Fibroblast of villous mesenchyme (primary cell): ENCODE measurements around the gene PF4V1. TPM values are rescaled to one million over a fixed set of nuclear protein-coding genes. Genes with fewer than 3 reads are reported as not detected.
A peak's percentile ranks its signal among the peaks of the same experiment; 100 is the strongest.

Source experiments
- DNase-seq: peaks from one replicate; pipeline ENCODE4 v3.0.0-alpha.2; 2010; ENCODE audit warnings: low read depth
- H3K4me3 ChIP-seq: 2 replicates; pipeline ENCODE4 v1.5.1; 2011; ENCODE audit warnings: low read depth, mild to moderate bottlenecking, low read length
- total RNA-seq: library from RNA; depleted of rRNA; stranded (reverse); fragments of >200 nt; gene quantifications from 2 replicates; pipeline ENCODE4 v1.2.3, GENCODE V29; 2012
- TF ChIP-seq, protein P1 (sequence below): IDR thresholded peaks from 2 replicates; pipeline ENCODE4 v1.5.1; 2012; ENCODE audit warnings: low read depth, mild to moderate bottlenecking, low read length; ENCODE audit not compliant: insufficient read depth

PF4V1 gene
- total RNA-seq, 1 donor = not detected

DNA sequence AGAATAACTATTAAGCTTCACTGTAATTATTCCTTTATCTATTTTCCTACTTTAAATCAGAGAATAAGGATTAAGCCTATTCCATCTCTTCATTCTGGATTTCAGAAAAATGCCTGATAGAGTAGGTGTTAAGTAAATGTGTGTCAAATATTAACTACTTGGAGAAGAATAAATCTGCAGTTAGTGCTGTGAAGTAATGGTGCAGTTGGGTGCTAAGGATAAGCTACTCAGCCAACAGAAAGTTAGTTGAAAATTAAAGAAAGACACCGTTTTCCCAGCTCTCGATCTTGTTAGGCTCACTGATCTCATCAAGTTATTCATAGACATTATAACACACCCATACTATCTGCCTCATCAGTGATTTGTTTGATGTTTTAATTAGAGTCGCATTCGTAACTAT, 7.1 kb downstream of the PF4V1 start:
- TF ChIP-seq, protein P1, sequence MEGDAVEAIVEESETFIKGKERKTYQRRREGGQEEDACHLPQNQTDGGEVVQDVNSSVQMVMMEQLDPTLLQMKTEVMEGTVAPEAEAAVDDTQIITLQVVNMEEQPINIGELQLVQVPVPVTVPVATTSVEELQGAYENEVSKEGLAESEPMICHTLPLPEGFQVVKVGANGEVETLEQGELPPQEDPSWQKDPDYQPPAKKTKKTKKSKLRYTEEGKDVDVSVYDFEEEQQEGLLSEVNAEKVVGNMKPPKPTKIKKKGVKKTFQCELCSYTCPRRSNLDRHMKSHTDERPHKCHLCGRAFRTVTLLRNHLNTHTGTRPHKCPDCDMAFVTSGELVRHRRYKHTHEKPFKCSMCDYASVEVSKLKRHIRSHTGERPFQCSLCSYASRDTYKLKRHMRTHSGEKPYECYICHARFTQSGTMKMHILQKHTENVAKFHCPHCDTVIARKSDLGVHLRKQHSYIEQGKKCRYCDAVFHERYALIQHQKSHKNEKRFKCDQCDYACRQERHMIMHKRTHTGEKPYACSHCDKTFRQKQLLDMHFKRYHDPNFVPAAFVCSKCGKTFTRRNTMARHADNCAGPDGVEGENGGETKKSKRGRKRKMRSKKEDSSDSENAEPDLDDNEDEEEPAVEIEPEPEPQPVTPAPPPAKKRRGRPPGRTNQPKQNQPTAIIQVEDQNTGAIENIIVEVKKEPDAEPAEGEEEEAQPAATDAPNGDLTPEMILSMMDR = no peak
- DNase-seq = no peak
- H3K4me3 ChIP-seq = no peak overlapping the region

DNA sequence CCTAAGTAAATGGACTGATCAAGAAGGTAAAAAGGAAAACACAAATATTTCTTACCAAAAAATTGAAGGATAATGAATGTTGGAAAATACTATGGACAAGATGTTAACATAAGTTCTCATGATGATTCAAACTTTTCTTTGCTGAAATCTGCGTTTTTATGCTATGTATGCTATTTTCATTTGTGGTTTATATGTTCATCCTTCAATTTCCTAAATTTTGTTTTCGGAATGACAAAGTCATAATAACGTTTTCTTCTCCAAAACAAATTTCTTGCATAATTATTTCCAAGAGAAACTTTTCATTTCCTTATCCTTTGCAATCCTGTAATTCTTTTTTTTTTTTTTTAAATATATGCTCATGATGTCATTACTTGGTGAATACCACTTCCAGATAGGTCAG, 7.8 kb downstream of the PF4V1 start:
- no peak overlapping the region for H3K4me3 ChIP-seq
- TF ChIP-seq, protein P1 = no peak
- no peak for DNase-seq

DNA sequence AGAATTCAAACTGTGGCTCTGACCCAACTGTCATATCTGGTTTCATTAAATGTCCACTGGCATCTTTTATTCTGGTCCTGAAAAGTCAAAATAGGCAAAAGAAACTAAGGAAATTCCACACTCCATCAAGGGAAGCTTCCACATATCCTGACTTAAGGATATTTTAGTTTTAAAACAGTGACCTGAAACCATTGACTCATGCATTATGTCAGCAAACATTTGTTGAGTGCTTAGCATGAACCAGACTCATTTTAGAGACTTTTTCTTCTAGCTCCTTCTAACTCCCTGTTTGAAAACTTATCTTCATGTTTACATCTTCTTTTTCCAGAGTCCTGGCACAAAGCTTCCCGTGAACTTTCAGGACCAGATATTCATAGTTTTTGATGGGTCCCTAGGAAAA, 9.2 kb downstream of the PF4V1 start:
- H3K4me3 ChIP-seq = no peak overlapping the region
- peak; percentile 65 for DNase-seq
- TF ChIP-seq, protein P1 = no peak

DNA sequence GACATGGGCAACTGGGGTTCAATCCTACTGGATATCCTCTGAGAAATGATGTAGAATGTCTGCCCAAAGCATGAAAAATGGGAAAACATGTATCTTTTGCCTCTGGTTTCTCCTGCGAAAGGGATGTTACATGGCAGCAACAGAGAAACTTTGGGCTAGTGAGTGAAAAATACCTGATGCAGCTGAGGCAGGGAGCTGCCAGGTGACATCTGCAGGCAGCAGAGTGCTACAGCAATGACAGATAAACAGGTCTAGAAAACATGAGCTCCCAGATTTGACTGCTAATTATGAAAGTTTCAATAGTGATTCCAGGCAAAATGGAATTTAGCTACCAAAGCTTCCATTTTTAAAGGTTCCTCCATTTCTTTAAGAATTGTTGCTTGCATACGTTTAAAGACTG, 11.3 kb downstream of the PF4V1 start:
- no peak overlapping the region for H3K4me3 ChIP-seq
- TF ChIP-seq, protein P1 = peak; percentile 31
- DNase-seq = no peak

DNA sequence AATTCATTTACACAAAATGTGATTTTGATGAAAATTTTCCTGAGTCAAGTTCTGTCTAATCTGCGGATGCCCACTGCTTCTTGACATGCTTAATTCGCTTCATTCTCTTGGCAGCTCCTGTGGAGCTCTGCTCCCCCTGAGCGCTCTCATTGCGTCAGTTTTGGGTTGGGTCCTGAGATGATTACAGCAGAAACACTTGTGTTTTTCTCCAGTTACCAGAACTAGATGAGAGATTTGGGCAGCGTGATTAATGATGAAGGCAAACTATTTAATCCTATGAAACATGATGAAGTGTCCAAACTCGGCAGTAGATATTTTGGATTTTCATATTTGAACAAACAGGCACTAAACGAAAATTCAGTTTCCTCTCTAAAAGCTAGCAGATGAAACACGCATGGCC, 11.9 kb downstream of the PF4V1 start:
- no peak for DNase-seq
- TF ChIP-seq, protein P1 = no peak

DNA sequence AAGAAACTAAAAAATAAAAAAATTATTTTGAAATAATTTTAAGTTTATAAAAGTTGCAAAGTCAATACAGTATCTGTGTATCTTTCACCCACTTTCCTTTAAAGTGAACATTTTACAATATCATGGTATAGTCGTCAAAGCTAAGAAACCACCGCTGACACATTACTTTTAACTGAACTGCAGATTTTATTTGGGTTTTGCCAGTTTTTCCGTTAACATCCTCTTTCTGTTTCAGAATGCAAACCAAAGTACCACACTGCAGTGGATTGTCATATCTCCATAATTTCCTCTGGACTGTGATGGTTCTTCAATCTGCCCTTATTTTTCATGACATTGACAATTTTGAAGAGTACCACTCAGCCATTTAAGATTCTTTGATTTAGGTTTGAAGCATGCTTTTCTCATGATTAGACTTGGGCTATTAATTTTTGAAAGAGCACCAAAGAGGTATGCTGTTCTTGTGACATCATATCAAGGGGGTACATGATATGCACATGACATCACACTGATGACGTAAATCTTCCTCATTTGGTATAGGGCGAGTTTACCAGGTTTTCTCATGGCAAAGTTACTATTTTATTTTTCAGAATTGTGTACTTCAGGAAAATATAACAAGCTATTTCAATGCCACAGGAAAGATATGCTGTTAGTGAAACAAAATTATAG, 12.5 kb downstream of the PF4V1 start:
- no peak overlapping the region for H3K4me3 ChIP-seq
- TF ChIP-seq, protein P1 = no peak
- DNase-seq = no peak

More for the DNA sequence above, 11.9 kb downstream of the PF4V1 start:
- no peak overlapping the region for H3K4me3 ChIP-seq

DNA sequence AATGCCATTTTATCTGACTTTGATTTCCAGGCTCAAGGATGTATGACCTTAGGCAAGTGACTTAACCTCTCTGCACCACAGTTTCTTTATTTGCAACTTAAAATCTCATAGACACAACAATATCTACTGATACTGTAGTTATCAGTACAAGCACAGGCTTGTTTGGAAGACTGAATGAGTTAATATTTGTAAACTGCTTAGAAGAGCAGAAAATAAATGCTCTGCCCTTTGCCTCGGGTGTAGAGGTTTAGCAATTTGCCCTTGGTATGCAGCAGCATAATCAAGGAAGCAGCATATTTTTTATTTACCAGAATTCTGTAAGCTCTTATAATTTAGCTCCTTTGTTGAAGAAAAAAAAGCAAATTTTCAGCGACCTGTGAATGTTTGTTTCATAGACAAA, 13.2 kb downstream of the PF4V1 start:
- TF ChIP-seq, protein P1 = no peak
- no peak for DNase-seq

More for the DNA sequence above, 13.2 kb downstream of the PF4V1 start:
- H3K4me3 ChIP-seq = no peak overlapping the region
